Progenitor cell of endocrine pancreas (in vitro differentiated cells): ENCODE data around the gene TP53AIP1. TPM values are rescaled to one million over a fixed set of nuclear protein-coding genes. Genes with fewer than 3 reads are reported as not detected.
A peak's percentile ranks its signal among the peaks of the same experiment; 100 is the strongest.

Experiments used
- DNase-seq: peaks from one replicate; pipeline ENCODE4 v3.0.0; 2021; ENCODE audit warnings: low spot score; ENCODE audit not compliant: unreplicated experiment
- H3K27ac Mint-ChIP-seq: 2 replicates; pipeline ENCODE4 v1.8.0; 2021; ENCODE audit warnings: mild to moderate bottlenecking, moderate library complexity, mixed read lengths
- H3K27me3 Mint-ChIP-seq: 2 replicates; pipeline ENCODE4 v1.8.0; 2021; ENCODE audit warnings: mixed read lengths
- H3K36me3 Mint-ChIP-seq: 2 replicates; pipeline ENCODE4 v1.8.0; 2022; ENCODE audit warnings: mixed read lengths; ENCODE audit not compliant: insufficient read depth
- H3K4me1 Mint-ChIP-seq: 2 replicates; pipeline ENCODE4 v1.8.0; 2021; ENCODE audit warnings: low read depth, mixed read lengths
- H3K4me3 Mint-ChIP-seq: 2 replicates; pipeline ENCODE4 v1.8.0; 2021; ENCODE audit warnings: low read depth, mild to moderate bottlenecking, moderate library complexity, mixed read lengths
- H3K9me3 Mint-ChIP-seq: 2 replicates; pipeline ENCODE4 v1.8.0; 2021; ENCODE audit warnings: low read depth, mixed read lengths
- CTCF ChIP-seq: fragments of 200-600 bp; sonication (generic); IDR thresholded peaks from one replicate; pipeline ENCODE4 v1.5.0; 2021; ENCODE audit warnings: antibody characterized with exemption, mild to moderate bottlenecking; ENCODE audit not compliant: unreplicated experiment
- total RNA-seq: library from RNA; stranded (reverse); gene quantifications from 2 replicates; pipeline ENCODE4 v1.2.1, GENCODE V29; 2021

The TP53AIP1 gene
- total RNA-seq, 1 donor from 2014 or later = 0.12 TPM

DNA sequence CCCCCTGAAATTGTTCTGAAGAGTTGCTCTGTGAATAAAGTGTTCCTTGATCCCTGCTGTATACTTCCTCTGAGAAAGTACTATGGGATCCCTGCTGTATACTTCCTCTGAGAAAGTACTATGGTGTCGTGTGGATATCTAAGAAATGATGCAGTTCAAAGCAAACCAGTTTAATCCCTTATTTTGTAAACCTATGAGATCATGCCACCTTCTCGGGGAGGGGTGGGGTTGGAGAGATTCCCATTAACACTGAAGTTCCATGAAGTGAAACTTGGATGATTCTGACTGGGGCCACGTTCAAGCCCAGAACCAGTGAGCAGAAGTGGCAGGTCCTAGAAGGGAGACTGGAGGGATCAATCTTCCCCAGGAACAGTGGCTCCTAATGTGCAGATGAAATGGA lies 13.0 kb upstream of the TP53AIP1 start:
- no peak for TF ChIP-seq CTCF
- DNase-seq = no peak
- Mint-ChIP-seq H3K27me3 (peaks cover 15% of the 10 kb centered on the region), H3K4me3 (no peak overlapping the region), H3K27ac (no peak overlapping the region), H3K9me3 (no peaks in the 10 kb centered on the region), H3K36me3 (no peaks in the 10 kb centered on the region), H3K4me1 (no peaks in the 10 kb centered on the region)

DNA sequence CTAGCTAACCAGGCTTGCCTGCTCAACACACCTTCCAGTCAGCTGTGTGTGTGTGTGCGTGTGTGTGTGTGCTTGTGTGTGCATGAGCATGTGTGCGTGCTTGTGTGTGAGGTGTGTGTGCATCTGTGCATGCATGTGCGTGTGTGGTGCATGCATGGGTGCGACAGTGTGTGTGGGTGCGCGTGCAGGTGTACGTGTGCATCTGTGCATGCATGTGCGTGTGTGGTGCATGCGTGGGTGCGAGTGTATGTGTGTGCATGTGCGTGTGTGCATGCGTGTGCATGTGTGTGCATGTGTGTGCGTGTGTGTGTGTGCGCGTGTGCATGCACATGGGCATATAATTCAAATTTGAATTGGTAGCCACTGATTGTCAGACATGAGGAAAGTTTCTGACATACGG lies 10.5 kb upstream of the TP53AIP1 start:
- H3K27me3 Mint-ChIP-seq = peaks cover 15% of the 10 kb centered on the region
- no peak for TF ChIP-seq CTCF
- H3K36me3 Mint-ChIP-seq = no peaks in the 10 kb centered on the region
- no peak overlapping the region for H3K4me3 Mint-ChIP-seq
- H3K4me1 Mint-ChIP-seq = no peaks in the 10 kb centered on the region
- H3K9me3 Mint-ChIP-seq = no peaks in the 10 kb centered on the region
- no peak for DNase-seq
- no peak overlapping the region for H3K27ac Mint-ChIP-seq

DNA sequence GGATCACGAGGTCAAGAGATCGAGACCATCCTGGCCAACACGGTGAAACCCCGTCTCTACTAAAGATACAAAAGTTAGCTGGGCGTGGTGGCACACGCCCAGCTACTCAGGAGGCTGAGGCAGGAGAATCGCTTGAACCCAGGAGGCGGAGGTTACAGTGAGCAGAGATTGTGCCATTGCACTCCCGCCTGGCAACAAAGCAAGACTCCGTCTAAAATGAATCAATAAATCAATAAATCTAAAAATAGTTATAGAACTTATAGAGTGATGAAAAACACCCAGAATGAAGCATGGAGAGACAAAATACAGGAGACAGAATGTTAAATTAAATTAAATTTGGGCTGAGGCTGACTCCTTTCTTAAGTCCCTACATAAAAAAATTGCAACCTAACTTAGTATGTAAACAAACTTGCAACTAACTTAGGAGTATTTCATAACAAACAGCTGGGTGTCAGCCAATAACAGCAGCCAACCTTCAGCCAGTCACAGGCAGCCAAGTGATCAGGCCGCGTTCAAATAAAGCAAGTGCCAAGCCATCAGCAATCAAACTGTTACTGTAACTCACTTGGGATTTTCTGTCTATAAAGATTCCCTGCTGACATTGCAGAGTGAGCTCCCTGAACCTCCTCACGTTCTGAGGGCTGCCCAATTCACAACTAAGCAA lies 7.3 kb upstream of the TP53AIP1 start:
- Mint-ChIP-seq H3K4me1 (no peaks in the 10 kb centered on the region), H3K36me3 (no peaks in the 10 kb centered on the region), H3K9me3 (no peaks in the 10 kb centered on the region), H3K27me3 (peaks cover 9% of the 10 kb centered on the region), H3K4me3 (no peak overlapping the region), H3K27ac (no peak overlapping the region)
- TF ChIP-seq CTCF = no peak
- no peak for DNase-seq

- Mint-ChIP-seq H3K9me3 (no peaks in the 10 kb centered on the region), H3K27me3 (peaks cover 8% of the 10 kb centered on the region), H3K4me1 (no peaks in the 10 kb centered on the region), H3K27ac (no peak overlapping the region), H3K36me3 (no peaks in the 10 kb centered on the region), H3K4me3 (no peak overlapping the region)
- peak; percentile 29 for TF ChIP-seq CTCF
- DNase-seq = no peak
Measured at GRCh38 chr11:128948583-128948982, 5.9 kb upstream of the TP53AIP1 start.

DNA sequence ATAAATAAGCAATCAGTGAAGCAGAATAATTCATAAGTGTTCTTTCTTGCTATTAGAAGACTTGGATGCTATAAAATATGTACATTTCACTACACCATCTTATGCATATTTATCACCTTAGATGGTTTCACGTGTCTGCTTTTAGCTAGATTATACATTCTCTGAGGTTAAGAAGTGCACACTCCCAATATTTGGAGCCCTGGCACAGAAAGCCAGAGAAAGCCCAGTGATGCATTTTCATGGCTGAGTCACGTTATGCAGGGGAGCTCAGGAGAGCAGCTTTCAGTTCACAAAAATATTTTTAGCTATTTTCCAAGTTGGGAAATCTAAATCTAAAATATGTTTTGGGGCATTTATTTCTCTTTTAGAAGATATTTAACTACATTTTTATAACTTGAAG lies 5.1 kb upstream of the TP53AIP1 start:
- H3K4me1 Mint-ChIP-seq = no peaks in the 10 kb centered on the region
- peaks cover 13% of the 10 kb centered on the region for H3K27me3 Mint-ChIP-seq
- no peak overlapping the region for H3K4me3 Mint-ChIP-seq
- H3K27ac Mint-ChIP-seq = no peak overlapping the region
- DNase-seq = no peak
- H3K9me3 Mint-ChIP-seq = no peaks in the 10 kb centered on the region
- TF ChIP-seq CTCF = no peak
- no peaks in the 10 kb centered on the region for H3K36me3 Mint-ChIP-seq
